HG02840 (cell line): ENCODE measurements around the gene NLN.
"Not testable (repeated sequence)": the region's sequence is repeated elsewhere in the genome, so short reads cannot be mapped to it uniquely, and the experiment has no call there.

Experiments used
- ATAC-seq: cut with Tn5 transposase; IDR thresholded peaks from one replicate; pipeline ENCODE4 v1.9.1; 2021; ENCODE audit warnings: mild to moderate bottlenecking, moderate library complexity, moderate number of reproducible peaks; ENCODE audit not compliant: unreplicated experiment, low FRiP score

The NLN gene

GRCh38 chr5:65730910-65731309 lies 8.9 kb downstream of the NLN start:
- no peak for ATAC-seq

- not testable (repeated sequence) for ATAC-seq
Measured at GRCh38 chr5:65732046-65732445, 10.0 kb downstream of the NLN start.

GRCh38 chr5:65734196-65734775 lies 12.3 kb downstream of the NLN start:
- ATAC-seq: not testable (repeated sequence)

- no peak for ATAC-seq
Measured at GRCh38 chr5:65734921-65735320, 12.9 kb downstream of the NLN start.

GRCh38 chr5:65736011-65736410 lies 14.0 kb downstream of the NLN start:
- no peak for ATAC-seq

- no peak for ATAC-seq
Measured at GRCh38 chr5:65737842-65738241, 15.8 kb downstream of the NLN start.

- no peak for ATAC-seq
Measured at GRCh38 chr5:65738305-65738704, 16.3 kb downstream of the NLN start.

GRCh38 chr5:65739162-65739561 lies 17.2 kb downstream of the NLN start:
- no peak for ATAC-seq

GRCh38 chr5:65742565-65743231 lies 20.7 kb downstream of the NLN start:
- no peak for ATAC-seq

- no peak for ATAC-seq
Measured at GRCh38 chr5:65749221-65749844, 27.3 kb downstream of the NLN start.

GRCh38 chr5:65749956-65750355 lies 28.0 kb downstream of the NLN start:
- ATAC-seq: no peak

GRCh38 chr5:65750938-65751337 lies 28.9 kb downstream of the NLN start:
- ATAC-seq: no peak

GRCh38 chr5:65753189-65753588 lies 31.2 kb downstream of the NLN start:
- no peak for ATAC-seq

GRCh38 chr5:65758546-65759144 lies 36.6 kb downstream of the NLN start:
- ATAC-seq: no peak

- ATAC-seq: no peak
Measured at GRCh38 chr5:65760504-65761275, 38.7 kb downstream of the NLN start.

- no peak for ATAC-seq
Measured at GRCh38 chr5:65762234-65762633, 40.2 kb downstream of the NLN start.

GRCh38 chr5:65765582-65765981 lies 43.6 kb downstream of the NLN start:
- ATAC-seq: no peak

- ATAC-seq: no peak
Measured at GRCh38 chr5:65766175-65766574, 44.2 kb downstream of the NLN start.

- no peak for ATAC-seq
Measured at GRCh38 chr5:65766781-65767180, 44.8 kb downstream of the NLN start.

GRCh38 chr5:65767565-65767964 lies 45.6 kb downstream of the NLN start:
- ATAC-seq: no peak
